G401.6 (cell line): ENCODE results near the gene SST.

Experiments used
- FAIRE-seq: peaks from 2 replicates; lab custom pipeline; 2012; peaks lifted over from hg19 to GRCh38; lab: Jason Lieb, UNC

SST gene

GRCh38 chr3:187626581-187626980 lies 43.6 kb downstream of the SST start:
- FAIRE-seq, result no peak

- no peak for FAIRE-seq
Observed at GRCh38 chr3:187624588-187624987, 45.6 kb downstream of the SST start.

- FAIRE-seq, result no peak
Observed at GRCh38 chr3:187623285-187623814, 46.8 kb downstream of the SST start.

- FAIRE-seq, result no peak
Observed at GRCh38 chr3:187621881-187622280, 48.3 kb downstream of the SST start.

GRCh38 chr3:187619461-187619860 lies 50.7 kb downstream of the SST start:
- no peak for FAIRE-seq
